ENCODE measurements around the gene WAC. TPM values are rescaled to one million over a fixed set of nuclear protein-coding genes. Genes with fewer than 3 reads are reported as not detected.

The WAC gene
- polyA plus RNA-seq, 3 donors: 145 to 166 (median 146) TPM

GRCh38 chr10:28663576-28664368, 130.9 kb downstream of the WAC start:
- peak; percentile 85 for DNase-seq

GRCh38 chr10:28664369-28664740, 131.4 kb downstream of the WAC start:
- DNase-seq: no peak

GRCh38 chr10:28666751-28667467, 134.0 kb downstream of the WAC start:
- DNase-seq: no peak

GRCh38 chr10:28668363-28669226, 135.7 kb downstream of the WAC start:
- DNase-seq: no peak

- no peak for DNase-seq
Measured at GRCh38 chr10:28669227-28670173, 136.6 kb downstream of the WAC start.

Other genes starting within 250 kb of the WAC start
- gene MPP7, start 230.1 kb upstream of the WAC start, polyA plus RNA-seq (ENCODE audit: insufficient read length in 3 of 3): 1 to 10 TPM; 7.0 to 8.7 (median 7.6) TPM
- gene BAMBI, start 144.4 kb downstream of the WAC start, polyA plus RNA-seq (ENCODE audit: insufficient read length in 3 of 3): 10 to 100 TPM; 38.5 to 50.1 (median 40.3) TPM